PC-9 (cell line): ENCODE measurements around the gene ANO2. TPM values are rescaled to one million over a fixed set of nuclear protein-coding genes. Genes with fewer than 3 reads are reported as not detected.

ENCODE experiments used
- BruUV-seq: library from RNA; stranded (reverse); fragments of 400-500 nt; replicated peaks from 2 replicates; lab custom pipeline; 2021; lab: Mats Ljungman, UMichigan
- CTCF ChIA-PET: fragments of 300-600 bp; sonication (Branson Sonifier 250); formaldehyde crosslinking; loops from one replicate; lab custom pipeline; 2022; ENCODE audit warnings: antibody characterized with exemption; lab: Charles Lee
- POLR2A ChIA-PET: fragments of 300-600 bp; sonication (Branson Sonifier 250); formaldehyde crosslinking; loops from one replicate; lab custom pipeline; 2022; ENCODE audit warnings: antibody characterized with exemption; ENCODE audit not compliant: unreplicated experiment; lab: Charles Lee
- DNase-seq, 2 experiments: peaks; one replicate each; pipeline versions ENCODE4 v3.0.0 to v3.0.0-alpha.2; 2015 to 2022; ENCODE audit warnings: mixed read lengths in 1 of 2
- H2AFZ ChIP-seq: fragments of 200-600 bp; sonication (generic); 2 replicates; pipeline ENCODE4 v1.8.1; 2017; ENCODE audit warnings: antibody characterized with exemption
- H3F3A ChIP-seq: fragments of 200-600 bp; sonication (generic); 2 replicates; pipeline ENCODE4 v1.8.1; 2017; ENCODE audit warnings: antibody characterized with exemption, mild to moderate bottlenecking, low read depth; ENCODE audit not compliant: insufficient read depth
- H3K27ac ChIP-seq: fragments of 200-600 bp; sonication (generic); 2 replicates; pipeline ENCODE4 v1.6.1; 2016; ENCODE audit warnings: mixed run types
- H3K27me3 ChIP-seq: fragments of 200-600 bp; sonication (generic); 2 replicates; pipeline ENCODE4 v1.6.1; 2016; ENCODE audit warnings: low read depth, mixed run types; ENCODE audit not compliant: insufficient read depth
- H3K36me3 ChIP-seq: fragments of 200-600 bp; sonication (generic); 2 replicates; pipeline ENCODE4 v1.6.1; 2016; ENCODE audit warnings: low read depth, mixed run types
- H3K4me1 ChIP-seq: fragments of 200-600 bp; sonication (generic); replicated peaks from 2 replicates; pipeline ENCODE4 v1.6.1; 2016; ENCODE audit warnings: mixed run types; ENCODE audit not compliant: insufficient read depth
- H3K4me2 ChIP-seq: fragments of 200-600 bp; sonication (generic); 2 replicates; pipeline ENCODE4 v1.6.1; 2017; ENCODE audit warnings: mixed run types
- H3K4me3 ChIP-seq: fragments of 200-600 bp; sonication (generic); 2 replicates; pipeline ENCODE4 v1.6.1; 2016; ENCODE audit warnings: mixed run types
- H3K79me2 ChIP-seq: fragments of 200-600 bp; sonication (generic); 2 replicates; pipeline ENCODE4 v1.6.1; 2017; ENCODE audit warnings: low read depth, mixed run types
- H3K9me2 ChIP-seq: fragments of 200-600 bp; sonication (generic); 2 replicates; pipeline ENCODE4 v1.8.1; 2017; ENCODE audit warnings: mild to moderate bottlenecking; ENCODE audit not compliant: insufficient read depth
- H3K9me3 ChIP-seq: fragments of 200-600 bp; sonication (generic); 2 replicates; pipeline ENCODE4 v1.8.1; 2016; ENCODE audit warnings: low read depth; ENCODE audit not compliant: insufficient read depth
- H4K20me1 ChIP-seq: fragments of 200-600 bp; sonication (generic); 2 replicates; pipeline ENCODE4 v1.8.1; 2017; ENCODE audit not compliant: insufficient read depth
- CTCF ChIP-seq: fragments of 200-600 bp; sonication (generic); conservative IDR thresholded peaks from 2 replicates; pipeline ENCODE4 v1.6.1; 2017; ENCODE audit warnings: mixed run types, antibody characterized with exemption, mild to moderate bottlenecking, moderate library complexity
- EZH2 ChIP-seq: fragments of 200-600 bp; sonication (generic); IDR thresholded peaks from 2 replicates; pipeline ENCODE4 v1.8.0; 2017; ENCODE audit warnings: antibody characterized with exemption, low read depth
- intact Hi-C: fragments of 100-400 bp; cut with micrococcal nuclease; formaldehyde crosslinking; loops from one replicate; pipeline ENCODE4 v1.10.0; 2022; ENCODE audit not compliant: unreplicated experiment
- total RNA-seq: library from RNA; stranded (reverse); gene quantifications from 2 replicates; pipeline ENCODE4 v1.2.3, GENCODE V29; 2021

Gene ANO2
- total RNA-seq, 1 experiment from 2014 or later = not detected

DNA sequence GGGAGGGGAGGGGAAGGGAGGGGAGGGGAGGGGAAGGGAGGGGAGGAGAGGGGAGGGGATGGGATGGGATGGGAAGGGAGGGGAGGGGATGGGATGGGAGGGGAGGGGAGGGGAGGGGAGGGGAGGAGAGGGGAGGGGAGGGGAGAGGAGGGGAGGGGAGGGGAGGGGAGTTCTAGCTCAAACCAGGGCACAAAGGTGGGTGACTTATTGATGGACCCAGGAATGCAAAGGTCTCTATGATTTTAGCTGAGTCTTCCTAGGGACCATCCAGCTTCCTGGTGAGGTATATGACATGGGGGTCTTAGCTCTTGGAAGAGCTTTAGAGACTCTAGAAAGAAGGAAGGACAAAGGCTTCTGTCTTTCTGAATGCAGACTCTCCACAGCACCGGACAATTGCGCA is 42.3 kb downstream of the ANO2 start:
- Histone ChIP-seq H3K27me3 (peaks cover 71% of the 10 kb centered on the region), H3K4me1 (no peaks in the 10 kb centered on the region), H3K79me2 (no peaks in the 10 kb centered on the region), H4K20me1 (no peaks in the 10 kb centered on the region), H3K36me3 (no peaks in the 10 kb centered on the region), H2AFZ (no peak overlapping the region), H3K4me3 (no peak overlapping the region), H3K9me2 (no peaks in the 10 kb centered on the region), H3F3A (no peaks in the 10 kb centered on the region), H3K4me2 (no peak overlapping the region), H3K9me3 (no peaks in the 10 kb centered on the region), H3K27ac (no peak overlapping the region)
- TF ChIP-seq CTCF (no peak), EZH2 (no peak)
- POLR2A ChIA-PET = no interaction called here
- intact Hi-C loops = no loop called here
- CTCF ChIA-PET = no interaction called here
- no TSS peak for BruUV-seq
- no peak for DNase-seq

GRCh38 chr12:5901416-5901815 is 43.6 kb downstream of the ANO2 start:
- intact Hi-C loops = no loop called here
- BruUV-seq = no TSS peak
- peaks cover 59% of the 10 kb centered on the region for H3K27me3 ChIP-seq
- ChIA-PET CTCF (no interaction called here), POLR2A (no interaction called here)
- DNase-seq = no peak
- no peak overlapping the region for H3K4me2 ChIP-seq
- H3K4me3 ChIP-seq = no peak overlapping the region
- no peak overlapping the region for H3K27ac ChIP-seq
- no peaks in the 10 kb centered on the region for H3F3A ChIP-seq
- no peaks in the 10 kb centered on the region for H3K4me1 ChIP-seq
- H3K9me3 ChIP-seq = no peaks in the 10 kb centered on the region
- TF ChIP-seq CTCF = no peak
- TF ChIP-seq EZH2 = no peak
- no peak overlapping the region for H2AFZ ChIP-seq
- no peaks in the 10 kb centered on the region for H3K9me2 ChIP-seq
- H3K36me3 ChIP-seq = no peaks in the 10 kb centered on the region
- no peaks in the 10 kb centered on the region for H3K79me2 ChIP-seq
- no peaks in the 10 kb centered on the region for H4K20me1 ChIP-seq

- POLR2A ChIA-PET = no interaction called here
- peaks cover 52% of the 10 kb centered on the region for H3K27me3 ChIP-seq
Measured at GRCh38 chr12:5900533-5901205, 44.4 kb downstream of the ANO2 start.

More at GRCh38 chr12:5900533-5901205, 44.4 kb downstream of the ANO2 start:
- H3K9me3 ChIP-seq = no peaks in the 10 kb centered on the region
- CTCF ChIA-PET = no interaction called here
- no TSS peak for BruUV-seq
- no peak overlapping the region for H3K27ac ChIP-seq
- H3K4me3 ChIP-seq = no peak overlapping the region
- intact Hi-C loops = no loop called here
- H3K4me1 ChIP-seq = no peaks in the 10 kb centered on the region
- no peaks in the 10 kb centered on the region for H3F3A ChIP-seq
- no peak overlapping the region for H3K4me2 ChIP-seq
- TF ChIP-seq EZH2 (no peak), CTCF (no peak)
- no peaks in the 10 kb centered on the region for H4K20me1 ChIP-seq
- no peak for DNase-seq
- no peak overlapping the region for H2AFZ ChIP-seq
- no peaks in the 10 kb centered on the region for H3K79me2 ChIP-seq
- no peaks in the 10 kb centered on the region for H3K9me2 ChIP-seq
- no peaks in the 10 kb centered on the region for H3K36me3 ChIP-seq
